Right lung (tissue), 5 donors: Measurements from ENCODE around the gene MST1. TPM values are rescaled to one million over a fixed set of nuclear protein-coding genes. Genes with fewer than 3 reads are reported as not detected.

Source experiments
- DNase-seq, 2 donors: peaks; one replicate each; pipeline ENCODE4 v3.0.0-alpha.2; 2013
- polyA plus RNA-seq, 5 donors: library from polyadenylated mRNA; unstranded; fragments of 120-200 nt; gene quantifications; one replicate each; pipeline versions ENCODE4 v1.2.1 to v1.2.3, GENCODE V29; 2013; ENCODE audit warnings: inconsistent platforms in 1 of 5, low replicate concordance in 1 of 5; ENCODE audit not compliant: insufficient read length in 5 of 5, insufficient read depth in 1 of 5

MST1 gene
- polyA plus RNA-seq, 5 donors: 21.3 to 54.2 (median 40.5) TPM

GRCh38 chr3:49657208-49657915, 31.9 kb downstream of the MST1 start:
- DNase-seq: no peak

- DNase-seq: no peak
These were observed 32.6 kb downstream of the MST1 start for GRCh38 chr3:49656541-49657112.

GRCh38 chr3:49655731-49656285, 33.5 kb downstream of the MST1 start:
- no peak for DNase-seq

- DNase-seq: no peak
These were observed 34.2 kb downstream of the MST1 start for GRCh38 chr3:49654955-49655556.

DNA sequence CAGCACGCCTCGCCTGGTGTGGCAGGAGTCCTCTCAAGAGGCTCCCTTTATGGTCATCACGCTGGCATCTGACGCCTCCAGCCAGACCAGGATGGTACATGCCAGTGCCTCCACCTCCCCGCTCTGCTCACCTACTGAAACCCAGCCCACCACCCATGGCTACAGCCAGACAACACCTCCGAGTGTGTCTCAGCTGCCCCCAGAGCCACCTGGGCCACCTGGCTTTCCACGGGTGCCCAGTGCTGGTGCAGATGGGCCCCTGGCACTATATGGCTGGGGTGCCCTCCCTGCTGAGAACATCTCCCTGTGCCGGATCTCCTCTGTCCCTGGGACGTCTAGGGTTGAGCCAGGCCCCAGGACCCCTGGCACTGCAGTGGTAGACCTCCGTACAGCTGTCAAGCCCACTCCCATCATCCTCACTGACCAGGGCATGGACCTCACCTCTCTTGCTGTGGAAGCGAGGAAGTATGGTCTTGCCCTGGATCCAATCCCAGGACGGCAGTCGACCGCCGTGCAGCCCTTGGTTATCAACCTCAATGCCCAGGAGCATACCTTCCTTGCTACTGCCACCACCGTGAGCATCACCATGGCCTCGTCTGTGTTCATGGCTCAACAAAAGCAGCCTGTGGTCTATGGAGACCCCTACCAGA, 35.0 kb downstream of the MST1 start:
- DNase-seq: no peak

GRCh38 chr3:49653621-49654020, 35.7 kb downstream of the MST1 start:
- DNase-seq: no peak

DNA sequence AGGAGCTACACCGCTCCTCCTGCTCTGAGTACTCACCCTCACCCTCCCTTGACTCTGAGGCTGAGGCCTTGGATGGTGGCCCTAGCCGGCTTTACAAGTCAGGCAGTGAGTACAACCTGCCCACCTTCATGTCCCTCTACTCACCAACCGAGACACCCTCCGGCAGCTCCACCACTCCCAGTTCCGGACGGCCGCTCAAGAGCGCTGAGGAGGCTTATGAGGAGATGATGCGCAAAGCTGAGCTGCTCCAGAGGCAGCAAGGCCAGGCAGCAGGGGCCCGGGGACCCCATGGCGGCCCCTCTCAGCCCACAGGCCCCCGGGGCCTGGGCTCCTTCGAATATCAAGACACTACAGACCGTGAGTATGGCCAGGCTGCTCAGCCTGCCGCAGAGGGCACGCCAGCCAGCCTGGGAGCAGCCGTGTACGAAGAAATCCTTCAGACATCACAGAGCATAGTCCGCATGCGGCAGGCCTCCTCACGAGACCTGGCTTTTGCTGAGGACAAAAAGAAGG, 36.3 kb downstream of the MST1 start:
- DNase-seq: no peak

DNA sequence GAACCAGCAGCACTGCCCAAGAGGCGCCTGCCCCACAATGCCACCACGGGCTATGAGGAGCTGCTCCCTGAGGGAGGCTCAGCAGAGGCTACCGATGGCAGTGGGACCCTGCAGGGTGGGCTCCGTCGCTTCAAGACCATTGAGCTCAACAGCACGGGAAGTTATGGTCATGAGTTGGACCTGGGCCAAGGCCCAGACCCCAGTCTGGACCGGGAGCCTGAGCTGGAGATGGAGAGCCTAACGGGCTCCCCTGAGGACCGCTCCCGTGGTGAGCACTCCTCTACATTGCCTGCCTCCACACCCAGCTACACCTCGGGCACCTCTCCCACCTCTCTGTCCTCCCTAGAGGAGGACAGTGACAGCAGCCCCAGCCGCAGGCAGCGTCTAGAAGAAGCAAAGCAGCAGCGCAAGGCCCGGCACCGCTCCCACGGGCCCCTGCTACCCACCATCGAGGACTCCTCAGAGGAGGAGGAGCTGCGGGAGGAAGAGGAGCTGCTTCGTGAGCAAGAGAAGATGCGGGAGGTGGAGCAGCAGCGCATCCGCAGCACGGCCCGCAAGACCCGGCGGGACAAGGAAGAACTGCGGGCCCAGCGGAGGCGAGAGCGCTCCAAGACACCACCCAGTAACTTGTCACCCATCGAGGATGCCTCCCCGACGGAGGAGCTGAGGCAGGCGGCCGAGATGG, 36.9 kb downstream of the MST1 start:
- no peak for DNase-seq

- no peak for DNase-seq
These were observed 38.6 kb downstream of the MST1 start for GRCh38 chr3:49650637-49651036.

DNA sequence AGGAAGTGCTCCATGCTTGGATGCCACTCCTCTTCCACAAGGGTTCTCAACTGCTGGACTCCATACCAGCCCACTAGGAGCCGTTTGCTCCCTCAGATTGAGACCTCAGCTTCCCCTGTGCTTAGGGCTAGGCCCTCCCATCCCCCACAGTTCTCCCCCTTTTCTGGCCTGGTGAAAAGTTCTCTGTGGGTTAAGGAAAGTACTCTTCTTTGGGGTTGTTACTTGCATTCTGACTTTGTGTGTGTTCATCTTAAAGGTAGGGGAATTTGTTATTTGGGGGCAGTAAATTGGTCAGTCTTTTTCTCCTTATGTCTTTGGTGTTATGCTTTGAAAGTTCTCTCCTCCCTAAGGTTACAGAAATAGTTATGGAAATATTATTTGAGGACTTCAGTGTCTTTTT, 39.1 kb downstream of the MST1 start:
- DNase-seq: no peak

DNA sequence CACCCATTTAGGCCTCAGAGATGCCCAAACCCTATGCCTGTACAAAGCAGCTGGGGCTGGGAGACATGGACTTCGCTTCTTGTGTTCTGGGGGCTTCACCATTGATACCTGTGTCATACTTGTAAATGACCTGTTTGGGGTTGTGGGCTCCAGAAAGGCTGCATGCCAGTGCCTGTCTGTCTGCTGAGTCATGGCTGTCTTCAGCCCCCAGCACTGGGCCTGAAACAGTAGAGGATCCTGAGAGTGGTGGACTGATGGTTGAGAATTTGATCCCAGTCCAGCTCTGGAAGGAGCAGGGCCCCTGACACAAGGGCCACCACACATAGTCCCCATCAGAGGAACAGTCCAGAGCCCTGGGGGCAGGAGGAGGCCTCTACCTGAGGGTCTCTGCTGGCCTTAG, 39.7 kb downstream of the MST1 start:
- DNase-seq: no peak

DNA sequence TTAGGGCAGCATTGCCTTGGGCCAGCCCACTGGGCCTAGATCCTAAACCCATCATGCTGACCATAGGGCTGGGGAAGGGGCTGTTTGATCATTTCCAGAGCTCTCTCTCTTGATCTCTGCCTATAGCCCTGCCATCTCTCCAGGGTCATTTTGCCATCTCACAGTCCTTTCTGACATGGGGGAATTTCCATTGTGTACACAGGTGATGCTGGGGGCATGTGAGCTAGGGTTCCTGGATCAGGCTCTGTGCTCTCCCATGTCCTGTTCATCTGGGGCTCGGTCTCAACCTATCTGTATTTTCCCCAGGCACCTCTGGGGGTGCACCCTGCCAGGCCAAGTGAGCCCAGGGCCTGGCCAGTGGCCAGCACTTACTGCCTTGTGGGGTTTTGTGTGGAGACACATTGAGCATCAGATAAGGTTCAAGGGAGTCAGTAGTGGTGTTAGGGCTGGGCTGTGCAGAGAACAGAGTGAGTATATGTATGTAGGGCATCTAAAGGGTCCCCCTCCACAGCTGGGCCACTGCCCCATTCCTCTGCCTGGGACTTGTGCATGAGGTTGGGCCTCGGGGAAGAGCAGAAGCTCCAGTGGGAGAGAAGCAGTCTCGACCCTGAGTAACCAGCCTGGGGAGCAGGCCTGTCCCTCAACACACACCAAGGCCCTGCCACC, 40.8 kb downstream of the MST1 start:
- no peak for DNase-seq

- DNase-seq: peak in 1 of 2 donors; percentile 18
These were observed 41.5 kb downstream of the MST1 start for GRCh38 chr3:49647741-49648140.

GRCh38 chr3:49646236-49646635, 43.0 kb downstream of the MST1 start:
- no peak for DNase-seq

DNA sequence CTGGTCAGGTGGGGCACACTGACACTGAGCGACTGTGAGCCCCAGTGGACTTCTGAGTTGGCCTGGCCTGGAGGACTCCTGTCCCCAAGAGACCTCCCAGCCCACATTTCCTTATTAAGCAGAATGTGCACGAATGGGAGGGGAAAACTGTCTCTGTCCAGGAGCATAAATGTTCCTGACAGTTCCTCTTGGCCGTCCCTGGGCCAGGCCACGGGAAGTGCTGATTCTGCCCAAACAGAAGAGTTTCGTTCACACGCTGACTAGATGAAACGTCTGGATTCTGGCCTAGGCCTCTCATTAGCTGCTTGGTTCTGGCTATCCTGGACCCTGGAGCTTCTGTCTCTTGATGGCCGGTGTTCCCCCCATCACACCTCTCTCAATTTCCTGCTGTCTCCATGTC, 44.6 kb downstream of the MST1 start:
- no peak for DNase-seq

DNA sequence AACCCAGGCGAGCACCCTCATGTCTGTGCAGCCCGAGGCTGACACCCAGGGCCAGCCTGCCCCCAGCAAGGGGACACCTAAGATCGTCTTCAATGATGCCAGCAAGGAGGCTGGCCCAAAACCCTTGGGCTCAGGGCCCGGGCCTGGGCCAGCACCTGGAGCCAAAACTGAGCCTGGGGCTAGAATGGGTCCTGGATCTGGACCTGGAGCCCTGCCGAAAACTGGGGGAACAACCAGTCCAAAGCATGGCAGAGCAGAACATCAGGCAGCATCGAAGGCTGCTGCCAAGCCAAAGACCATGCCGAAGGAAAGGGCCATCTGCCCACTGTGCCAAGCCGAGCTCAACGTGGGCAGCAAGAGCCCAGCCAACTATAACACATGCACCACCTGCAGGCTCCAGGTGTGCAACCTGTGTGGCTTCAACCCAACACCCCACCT, 46.5 kb downstream of the MST1 start:
- DNase-seq: no peak

DNA sequence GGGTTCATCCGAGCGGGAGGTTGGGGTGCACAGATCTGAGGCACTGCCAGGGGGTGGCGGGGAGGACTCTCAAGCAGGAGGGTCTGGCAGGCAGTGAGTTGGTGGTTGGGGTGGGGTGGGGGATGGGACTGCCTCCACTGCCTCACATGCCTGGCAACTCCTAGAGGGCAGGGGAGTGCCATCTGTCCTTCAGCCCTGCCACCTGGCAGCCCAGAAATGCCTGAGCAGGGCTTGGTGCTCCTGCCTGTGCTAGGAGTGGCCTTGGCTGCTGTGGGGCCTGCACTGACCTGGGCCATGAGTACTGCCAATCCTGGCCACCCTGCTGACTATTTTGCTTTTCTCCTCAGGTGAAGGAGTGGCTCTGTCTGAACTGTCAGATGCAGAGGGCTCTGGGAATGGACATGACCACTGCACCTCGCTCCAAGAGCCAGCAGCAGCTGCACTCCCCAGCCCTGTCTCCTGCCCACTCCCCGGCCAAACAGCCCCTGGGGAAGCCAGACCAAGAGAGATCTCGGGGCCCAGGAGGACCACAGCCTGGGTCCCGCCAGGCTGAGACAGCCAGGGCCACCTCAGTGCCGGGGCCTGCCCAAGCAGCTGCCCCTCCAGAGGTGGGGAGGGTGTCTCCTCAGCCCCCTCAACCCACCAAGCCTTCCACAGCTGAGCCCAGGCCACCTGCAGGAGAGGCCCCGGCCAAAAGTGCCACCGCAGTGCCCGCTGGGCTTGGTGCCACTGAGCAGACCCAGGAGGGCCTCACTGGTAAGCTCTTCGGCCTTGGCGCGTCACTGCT, 47.2 kb downstream of the MST1 start:
- no peak for DNase-seq

DNA sequence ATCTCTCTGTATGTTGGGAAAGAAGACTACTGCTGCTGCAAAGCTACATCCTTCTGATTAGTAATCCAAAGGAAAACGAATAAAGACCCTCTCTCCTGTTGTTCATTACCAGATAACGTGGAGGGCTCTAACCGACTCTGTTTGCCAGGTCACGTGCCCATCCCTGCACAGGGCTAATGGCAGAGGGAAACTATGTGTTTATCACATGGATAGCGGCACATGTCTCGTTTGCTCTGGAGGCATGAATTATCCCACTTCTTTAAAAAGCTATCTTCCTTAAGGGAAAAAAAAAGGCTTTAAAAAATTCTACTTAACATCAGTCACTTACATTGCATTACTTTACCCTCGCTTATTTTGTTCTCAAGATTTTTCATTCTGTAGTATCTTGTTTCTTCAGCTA, 48.0 kb downstream of the MST1 start:
- no peak for DNase-seq

DNA sequence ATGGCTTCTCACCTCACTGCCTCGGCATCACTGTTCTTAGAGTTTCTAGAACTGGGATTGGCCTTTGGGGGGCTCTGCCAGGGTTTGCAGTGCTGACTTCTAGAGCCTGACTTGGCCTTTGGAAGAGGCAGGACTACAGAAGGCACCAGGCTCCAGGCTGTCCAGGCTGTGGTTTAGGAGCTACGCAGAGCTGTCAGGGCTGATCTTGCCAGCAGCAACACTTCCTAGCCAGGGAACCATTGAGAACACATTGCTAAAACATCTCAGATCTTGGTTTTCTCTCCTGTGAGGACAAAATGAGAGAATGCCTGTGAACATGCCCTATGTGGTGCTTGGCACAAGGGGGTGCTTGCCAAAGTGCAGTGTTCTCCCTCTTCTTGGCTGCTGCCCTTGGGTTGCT, 49.7 kb downstream of the MST1 start:
- DNase-seq: no peak

GRCh38 chr3:49638445-49638844, 50.8 kb downstream of the MST1 start:
- DNase-seq: no peak
